ENCODE measurements around the gene HDAC3. TPM values are rescaled to one million over a fixed set of nuclear protein-coding genes. Genes with fewer than 3 reads are reported as not detected.

Gene HDAC3
- 46.7 to 56.5 TPM (median 52.2 TPM) in 5 replicates for total RNA-seq (2022; extraction: Qiagen RNA extraction; ENCODE audit: low read depth)

GRCh38 chr5:141636413-141637122 lies at the start of gene HDAC3, which contains the start of gene RELL2:
TSS of gene HDAC3 (minus strand) at chr5:141636849. CDS start at chr5:141636790, 59 bp downstream.
TSS of gene RELL2 (plus strand) at chr5:141636997. CDS start at chr5:141638226, 1,229 bp downstream.

DNA sequence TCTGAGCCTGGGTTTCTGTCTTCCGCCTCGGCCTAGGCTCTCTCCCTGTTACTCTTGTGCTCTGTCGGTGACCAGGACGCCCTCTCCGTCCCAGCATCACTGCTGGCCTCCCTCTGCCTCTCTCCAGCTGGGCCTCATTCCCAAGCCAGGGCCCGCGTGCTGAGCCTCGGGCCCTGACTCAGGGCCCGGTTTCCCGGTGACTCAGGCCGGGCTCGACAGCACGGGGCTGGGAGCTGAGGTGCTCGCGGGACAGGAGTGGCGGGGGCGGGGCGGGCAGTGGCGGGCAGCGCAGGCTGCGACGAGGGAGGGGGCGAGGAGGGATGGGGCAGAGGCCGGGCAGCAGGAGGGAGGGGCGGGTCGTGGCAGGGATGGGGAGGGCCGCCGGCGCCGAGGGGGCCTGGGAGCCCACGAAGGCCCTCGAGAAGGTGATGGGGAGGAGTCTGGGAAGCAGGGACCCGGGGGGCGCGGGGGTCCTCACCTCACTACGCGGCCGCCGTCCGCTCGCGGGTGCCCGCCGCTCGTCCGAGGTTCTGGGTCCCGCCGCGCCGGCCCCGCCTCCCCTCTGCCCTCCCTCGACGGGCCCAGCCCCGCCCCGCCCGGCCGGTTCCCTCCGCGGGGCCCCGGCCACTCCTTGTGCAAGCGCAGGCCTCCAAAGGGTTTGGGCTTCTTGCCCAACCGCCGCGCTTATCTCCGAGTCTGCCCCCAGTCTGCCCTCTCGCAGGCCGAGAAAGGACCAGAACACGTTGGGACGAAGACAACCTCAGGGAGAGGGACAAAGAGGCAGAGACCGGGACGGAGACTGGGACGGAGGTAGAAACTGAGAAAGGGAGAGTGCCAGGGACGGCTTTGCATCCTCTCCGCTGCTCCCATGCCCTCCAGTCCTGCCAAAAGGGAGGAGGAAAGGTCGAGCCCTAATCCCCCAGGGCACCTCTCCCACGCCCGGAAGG lies 45.3 kb upstream of the HDAC3 start, which contains the start of gene ARAP3:
Gene ARAP3, minus strand, starts transcription at position 536 of the 947 bp plus-strand sequence. CDS start 1,744 bp downstream, outside the sequence.

DNA sequence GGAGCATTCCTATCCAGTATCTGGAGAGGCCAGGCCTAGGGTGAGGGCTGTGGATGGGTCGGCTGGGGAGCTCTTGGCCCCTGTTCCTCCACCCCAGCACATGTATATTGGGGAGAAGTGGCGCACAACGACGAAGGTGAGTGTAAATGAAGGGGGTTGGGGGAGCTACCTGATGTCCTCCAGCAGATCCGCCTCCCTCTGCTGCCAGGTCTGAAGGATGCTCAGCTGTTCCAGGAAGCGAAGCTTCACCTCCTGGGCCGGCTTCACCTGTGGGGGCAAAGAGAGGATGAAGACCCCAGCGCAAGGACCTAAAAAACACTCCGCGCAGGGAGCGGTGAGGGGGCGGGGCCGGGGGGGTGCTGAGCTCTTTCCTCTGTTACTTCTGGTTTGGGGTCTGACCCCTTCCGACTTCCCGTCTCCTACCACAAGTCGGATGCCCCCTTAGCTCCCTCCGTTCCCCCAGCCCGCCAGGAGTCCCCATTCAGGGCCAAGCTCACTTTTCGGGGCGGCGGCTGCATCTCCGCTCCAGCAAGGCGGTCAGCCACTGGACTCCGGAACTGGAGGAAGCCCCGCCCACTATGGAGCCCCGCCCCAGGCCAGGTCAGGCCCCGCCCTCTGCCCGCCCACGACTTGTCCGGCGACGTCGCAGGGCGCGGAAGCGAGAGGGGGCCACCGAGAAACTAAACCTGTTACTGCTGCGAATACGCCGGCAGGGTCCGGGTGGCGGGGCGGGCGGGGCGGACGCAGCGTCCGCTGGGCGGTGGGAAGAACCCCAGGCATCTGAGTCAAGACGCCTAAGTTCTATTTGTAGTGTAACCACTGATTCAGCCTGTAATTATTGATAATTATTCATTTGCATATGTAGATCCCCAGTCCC lies 14.4 kb upstream of the HDAC3 start, which contains the start of gene FCHSD1:
Gene FCHSD1, minus strand, starts transcription at position 568 of the 877 bp plus-strand sequence. Its CDS starts 50 bp downstream, at position 518.

DNA sequence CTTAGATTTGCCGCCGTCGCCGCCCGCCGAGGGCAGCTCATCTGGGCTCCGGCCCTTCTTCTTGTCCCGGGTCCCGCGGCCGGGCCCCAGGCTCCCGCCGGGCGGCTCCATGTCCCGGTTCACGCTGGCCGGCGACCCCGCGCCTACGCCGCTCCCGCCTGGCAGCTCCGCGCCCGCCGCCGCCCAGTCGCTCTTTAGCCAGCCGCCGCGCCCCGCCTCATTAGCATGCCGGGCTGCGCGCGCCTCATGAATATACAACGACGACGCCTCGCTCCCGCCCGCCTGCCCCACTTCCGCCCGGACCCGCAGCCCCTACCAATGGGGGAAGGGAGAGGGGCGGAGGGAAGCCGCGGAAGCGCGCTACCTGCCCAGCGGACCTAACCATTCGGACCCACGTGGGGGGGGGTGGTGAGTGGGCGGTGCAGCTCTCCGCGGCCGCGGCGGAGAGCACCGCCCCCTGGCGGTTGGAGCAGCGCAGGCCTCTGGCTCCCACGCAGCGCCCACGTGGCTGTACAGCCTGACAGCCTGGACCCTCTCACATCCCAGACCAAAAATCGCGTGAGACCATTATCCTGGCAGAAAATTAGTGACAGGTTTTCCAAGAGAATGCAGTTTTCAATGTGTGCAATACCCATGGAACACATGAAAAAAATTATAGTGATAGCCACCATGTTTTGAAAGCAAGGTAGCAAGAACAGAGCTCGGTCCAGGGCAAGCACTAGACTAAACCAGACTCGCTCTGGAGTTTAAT lies 17.7 kb downstream of the HDAC3 start, which contains the start of gene DIAPH1:
Gene DIAPH1, minus strand, starts transcription at position 197 of the 751 bp plus-strand sequence. Its CDS starts 86 bp downstream, at position 111.

Other genes starting within 250 kb of the HDAC3 start
- gene PCDHGB4, start 249.2 kb downstream of the HDAC3 start, total RNA-seq (2022; extraction: Qiagen RNA extraction; ENCODE audit: low read depth) = 0.66 to 1.0 TPM (median 0.73 TPM) in 5 replicates
- gene PCDHGA8, start 244.2 kb downstream of the HDAC3 start, total RNA-seq (2022; extraction: Qiagen RNA extraction; ENCODE audit: low read depth) = 0.02 TPM in 2 of 5 replicates, not detected in the others
- gene PCDHGB5, start 238.9 kb downstream of the HDAC3 start, total RNA-seq (2022; extraction: Qiagen RNA extraction; ENCODE audit: low read depth) = 1.9 to 2.8 TPM (median 2.4 TPM) in 5 replicates
- 0.06 to 0.14 TPM (median 0.08 TPM) in 3 of 5 replicates, not detected in the others for gene PCDHGA9, start 234.1 kb downstream of the HDAC3 start, total RNA-seq (2022; extraction: Qiagen RNA extraction; ENCODE audit: low read depth)
- 0.06 to 0.12 TPM (median 0.09 TPM) in 4 of 5 replicates, not detected in the other for gene PCDHGB6, start 228.8 kb downstream of the HDAC3 start, total RNA-seq (2022; extraction: Qiagen RNA extraction; ENCODE audit: low read depth)
- 0.01 TPM in 1 of 5 replicates, not detected in the others for gene PCDHGA10, start 223.9 kb downstream of the HDAC3 start, total RNA-seq (2022; extraction: Qiagen RNA extraction; ENCODE audit: low read depth)
- gene PCDHGB7, start 219.2 kb downstream of the HDAC3 start, total RNA-seq (2022; extraction: Qiagen RNA extraction; ENCODE audit: low read depth) = 0.03 to 0.16 TPM (median 0.07 TPM) in 5 replicates
- 0.02 TPM in 1 of 5 replicates, not detected in the others for gene PCDHGA11, start 215.8 kb downstream of the HDAC3 start, total RNA-seq (2022; extraction: Qiagen RNA extraction; ENCODE audit: low read depth)
- gene PCDHGA12, start 206.3 kb downstream of the HDAC3 start, total RNA-seq (2022; extraction: Qiagen RNA extraction; ENCODE audit: low read depth) = 0.02 TPM in 1 of 5 replicates, not detected in the others
- gene PCDHGC3, start 160.9 kb downstream of the HDAC3 start, total RNA-seq (2022; extraction: Qiagen RNA extraction; ENCODE audit: low read depth) = 6.1 to 7.1 TPM (median 6.4 TPM) in 5 replicates
- gene PCDHGC4, start 151.8 kb downstream of the HDAC3 start, total RNA-seq (2022; extraction: Qiagen RNA extraction; ENCODE audit: low read depth) = 0.02 to 0.15 TPM (median 0.05 TPM) in 3 of 5 replicates, not detected in the others
- gene PCDHGC5, start 147.8 kb downstream of the HDAC3 start, total RNA-seq (2022; extraction: Qiagen RNA extraction; ENCODE audit: low read depth) = 0.05 TPM in 1 of 5 replicates, not detected in the others
- 91.7 to 103 TPM (median 97.5 TPM) in 5 replicates for gene DIAPH1, start 17.8 kb downstream of the HDAC3 start, total RNA-seq (2022; extraction: Qiagen RNA extraction; ENCODE audit: low read depth)
- 4.3 to 5.2 TPM (median 4.6 TPM) in 5 replicates for gene RELL2, start 148 bp upstream of the HDAC3 start, total RNA-seq (2022; extraction: Qiagen RNA extraction; ENCODE audit: low read depth)
- gene FCHSD1, start 14.6 kb upstream of the HDAC3 start, total RNA-seq (2022; extraction: Qiagen RNA extraction; ENCODE audit: low read depth) = 6.2 to 12.3 TPM (median 9.7 TPM) in 5 replicates
- gene ARAP3, start 45.4 kb upstream of the HDAC3 start, total RNA-seq (2022; extraction: Qiagen RNA extraction; ENCODE audit: low read depth) = 3.8 to 6.2 TPM (median 4.9 TPM) in 5 replicates
- gene PCDH1, start 241.6 kb upstream of the HDAC3 start, total RNA-seq (2022; extraction: Qiagen RNA extraction; ENCODE audit: low read depth) = 1.5 to 2.7 TPM (median 1.9 TPM) in 5 replicates